GM18873 (cell line): ENCODE results near the gene NCOA1.
"Not testable (repeated sequence)": the region's sequence is repeated elsewhere in the genome, so short reads cannot be mapped to it uniquely, and the experiment has no call there.

ENCODE experiments used
- ATAC-seq: cut with Tn5 transposase; IDR thresholded peaks from one replicate; pipeline ENCODE4 v1.9.1; 2021; ENCODE audit warnings: mild to moderate bottlenecking, moderate library complexity, moderate number of reproducible peaks; ENCODE audit not compliant: unreplicated experiment, low FRiP score

The NCOA1 gene

DNA sequence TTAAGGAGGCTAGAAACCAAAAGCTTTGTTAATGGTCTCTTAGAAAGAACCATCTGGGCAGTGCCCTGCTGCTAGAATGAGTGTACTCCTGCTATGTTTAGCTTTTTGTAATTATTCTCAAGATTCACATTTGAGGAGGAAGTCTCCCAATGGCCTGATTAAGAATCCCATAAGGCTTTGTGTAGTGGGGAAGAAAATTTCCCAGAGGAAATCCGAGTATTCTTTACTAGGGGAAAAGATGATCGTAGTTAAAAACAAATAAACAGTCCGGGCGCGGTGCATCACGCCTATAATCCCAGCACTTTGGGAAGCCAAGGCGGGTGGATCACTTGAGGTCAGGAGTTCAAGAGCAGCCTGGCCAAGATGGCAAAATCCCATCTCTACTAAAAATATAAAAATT, 184.3 kb downstream of the NCOA1 start:
- no peak for ATAC-seq

- ATAC-seq = no peak
Observed at GRCh38 chr2:24676493-24676892, 185.4 kb downstream of the NCOA1 start.

DNA sequence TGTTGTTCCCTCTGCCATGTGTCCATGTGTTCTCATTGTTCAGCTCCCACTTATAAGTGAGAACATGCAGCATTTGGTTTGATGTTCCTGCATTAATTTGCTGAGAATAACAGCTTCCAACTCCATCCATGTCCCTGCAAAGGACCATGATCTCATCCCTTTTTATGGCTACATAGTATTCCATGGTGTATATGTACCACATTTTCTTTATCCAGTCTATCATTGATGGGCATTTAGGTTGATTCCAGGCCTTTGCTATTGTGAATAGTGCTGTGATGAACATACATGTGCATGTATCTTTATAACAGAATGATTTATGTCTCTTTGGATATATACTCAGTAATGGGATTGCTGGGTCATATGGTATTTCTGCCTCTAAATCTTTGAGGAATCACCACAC, 187.0 kb downstream of the NCOA1 start:
- ATAC-seq = not testable (repeated sequence)

DNA sequence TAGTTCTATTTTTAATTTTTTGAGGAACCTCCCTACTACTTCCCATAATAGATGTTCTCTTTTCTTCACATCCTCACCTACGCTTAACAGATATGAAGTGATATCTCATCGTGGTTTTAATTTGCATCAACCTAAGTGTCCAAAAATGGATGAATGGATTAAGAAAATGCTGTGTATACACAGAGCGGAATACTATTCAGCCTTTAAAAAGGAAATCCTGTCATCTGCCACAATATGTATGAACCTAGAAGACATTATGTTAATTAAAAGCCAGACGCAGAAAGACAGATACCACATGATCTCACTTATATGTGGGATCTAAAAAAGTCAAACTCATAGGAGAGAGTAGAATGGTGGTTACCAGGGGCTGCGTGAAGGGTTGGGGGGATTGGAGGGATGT, 189.1 kb downstream of the NCOA1 start:
- no peak for ATAC-seq

GRCh38 chr2:24682304-24682703, 191.2 kb downstream of the NCOA1 start:
- ATAC-seq = no peak

- no peak for ATAC-seq
Observed at GRCh38 chr2:24683408-24683807, 192.4 kb downstream of the NCOA1 start.

GRCh38 chr2:24690524-24690923, 199.5 kb downstream of the NCOA1 start:
- no peak for ATAC-seq

DNA sequence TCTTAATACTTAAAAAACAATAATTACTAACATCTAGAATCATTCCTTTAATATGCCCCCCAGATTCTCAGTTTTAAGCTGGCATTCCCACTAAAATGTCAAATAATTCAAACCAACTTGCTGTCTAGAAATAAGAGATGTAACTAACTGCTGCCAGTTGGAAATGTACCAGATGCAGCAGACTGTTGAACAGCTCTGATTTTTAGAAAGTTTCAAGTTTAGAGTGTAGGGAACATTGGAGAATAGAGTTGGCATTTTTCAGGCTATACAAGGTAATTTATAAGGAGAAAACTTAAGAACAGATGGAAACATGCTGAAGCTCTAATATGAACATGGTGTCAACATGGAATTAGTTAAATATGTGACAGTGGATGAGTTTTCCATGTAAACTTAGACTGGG, 200.8 kb downstream of the NCOA1 start:
- no peak for ATAC-seq

- no peak for ATAC-seq
Observed at GRCh38 chr2:24697792-24698191, 206.7 kb downstream of the NCOA1 start.

DNA sequence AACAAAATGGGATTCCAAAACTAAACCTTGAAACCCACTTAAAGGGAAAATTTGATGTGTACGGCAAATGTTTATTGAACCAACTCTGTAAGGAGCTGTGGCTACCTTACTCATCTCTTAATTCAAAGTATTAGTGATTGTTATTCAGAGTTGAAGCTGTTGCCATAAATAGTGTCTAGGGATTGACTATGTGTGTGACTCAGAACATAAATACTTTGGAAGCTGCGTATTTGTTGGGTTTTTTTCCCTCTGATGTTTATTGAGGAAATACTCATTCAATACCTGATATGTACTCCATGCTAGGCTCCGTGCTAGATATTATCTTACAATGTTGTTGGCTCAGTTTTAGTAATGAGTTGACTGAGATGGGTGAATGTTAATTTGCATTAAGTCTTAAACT, 211.7 kb downstream of the NCOA1 start:
- no peak for ATAC-seq

- ATAC-seq = no peak
Observed at GRCh38 chr2:24704692-24705091, 213.6 kb downstream of the NCOA1 start.

GRCh38 chr2:24707143-24707542, 216.1 kb downstream of the NCOA1 start:
- no peak for ATAC-seq

DNA sequence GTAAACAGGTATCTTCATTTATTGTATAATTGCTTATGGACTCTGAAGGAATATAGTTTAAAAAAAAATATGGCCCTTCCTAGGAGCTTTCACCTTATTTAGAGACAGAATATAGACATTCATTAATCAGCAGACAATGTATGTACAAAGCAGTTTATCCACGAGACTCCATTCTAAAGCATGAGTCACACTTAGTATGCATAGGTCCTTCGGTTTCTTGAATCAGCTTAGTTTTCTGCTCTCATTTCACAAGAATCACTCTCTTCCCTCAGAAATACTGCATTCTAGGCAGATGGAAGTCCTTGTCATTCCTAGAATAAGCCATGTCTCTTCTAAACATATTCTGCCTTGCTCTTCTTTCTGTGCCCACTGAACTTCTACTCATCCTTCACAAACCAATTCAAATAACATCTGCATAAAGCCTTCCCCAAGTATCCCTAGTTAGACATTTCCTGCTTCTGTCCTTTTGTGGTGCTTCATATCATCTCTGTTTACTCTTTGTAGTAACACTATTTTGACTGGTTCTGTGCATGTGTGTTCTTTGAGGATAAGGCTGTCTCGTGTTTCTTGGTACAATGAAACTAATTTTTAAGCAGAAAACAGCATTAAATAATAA, 217.6 kb downstream of the NCOA1 start:
- ATAC-seq = no peak

DNA sequence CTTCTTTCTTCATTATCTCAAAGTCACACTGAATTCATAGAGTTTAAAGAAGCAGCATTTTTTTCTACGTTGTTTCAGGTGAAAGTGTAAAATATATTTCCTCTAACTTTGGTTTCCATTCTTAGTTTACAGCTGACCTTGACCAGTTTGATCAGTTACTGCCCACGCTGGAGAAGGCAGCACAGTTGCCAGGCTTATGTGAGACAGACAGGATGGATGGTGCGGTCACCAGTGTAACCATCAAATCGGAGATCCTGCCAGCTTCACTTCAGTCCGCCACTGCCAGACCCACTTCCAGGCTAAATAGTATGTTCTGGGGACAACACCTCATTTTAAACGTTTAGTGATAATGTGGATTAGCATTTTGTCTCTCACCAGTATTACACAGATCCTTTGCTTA, 219.8 kb downstream of the NCOA1 start:
- ATAC-seq = no peak

GRCh38 chr2:24711865-24712264, 220.8 kb downstream of the NCOA1 start:
- no peak for ATAC-seq

- ATAC-seq = no peak
Observed at GRCh38 chr2:24712296-24712695, 221.2 kb downstream of the NCOA1 start.

GRCh38 chr2:24717263-24717951, 226.4 kb downstream of the NCOA1 start:
- ATAC-seq = no peak

DNA sequence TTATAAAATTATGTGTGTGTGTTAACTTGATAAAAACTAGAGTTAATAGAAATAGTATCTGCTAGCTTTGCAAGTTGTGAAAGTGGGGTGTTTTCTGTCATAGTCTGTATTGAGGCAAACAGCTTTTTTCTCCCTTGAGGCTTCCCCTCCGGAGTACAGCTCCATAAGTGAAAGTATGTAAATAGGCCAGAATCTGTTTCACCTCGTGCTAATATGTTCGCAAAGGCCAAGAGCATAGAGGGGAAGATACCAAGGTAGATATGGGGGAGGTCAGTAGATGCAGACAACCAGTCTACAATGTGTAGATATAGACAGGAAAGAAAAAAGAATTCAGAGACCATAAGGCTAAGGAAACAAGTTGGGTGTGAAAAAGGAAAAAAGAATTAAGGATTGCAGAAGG, 229.3 kb downstream of the NCOA1 start:
- ATAC-seq = no peak

DNA sequence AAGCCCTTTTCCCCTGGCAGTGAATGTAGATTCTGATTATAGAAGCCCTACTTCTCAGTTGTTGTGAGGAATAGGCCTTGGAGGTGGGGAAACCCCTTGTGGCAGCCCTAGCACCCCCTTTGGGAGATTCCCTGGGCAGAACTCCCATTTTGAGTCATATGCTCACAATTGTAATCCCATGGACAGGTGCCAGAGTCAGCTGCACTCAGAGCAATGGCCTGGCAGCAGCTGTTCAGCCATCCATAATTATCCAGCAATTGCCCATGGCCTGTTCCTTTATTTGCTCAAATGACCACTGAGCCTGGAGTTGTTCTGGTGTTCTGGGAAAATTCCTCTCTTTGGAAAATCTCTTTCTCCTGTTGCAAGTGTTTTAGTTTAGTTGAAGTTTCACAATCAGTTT, 230.4 kb downstream of the NCOA1 start:
- ATAC-seq = no peak

DNA sequence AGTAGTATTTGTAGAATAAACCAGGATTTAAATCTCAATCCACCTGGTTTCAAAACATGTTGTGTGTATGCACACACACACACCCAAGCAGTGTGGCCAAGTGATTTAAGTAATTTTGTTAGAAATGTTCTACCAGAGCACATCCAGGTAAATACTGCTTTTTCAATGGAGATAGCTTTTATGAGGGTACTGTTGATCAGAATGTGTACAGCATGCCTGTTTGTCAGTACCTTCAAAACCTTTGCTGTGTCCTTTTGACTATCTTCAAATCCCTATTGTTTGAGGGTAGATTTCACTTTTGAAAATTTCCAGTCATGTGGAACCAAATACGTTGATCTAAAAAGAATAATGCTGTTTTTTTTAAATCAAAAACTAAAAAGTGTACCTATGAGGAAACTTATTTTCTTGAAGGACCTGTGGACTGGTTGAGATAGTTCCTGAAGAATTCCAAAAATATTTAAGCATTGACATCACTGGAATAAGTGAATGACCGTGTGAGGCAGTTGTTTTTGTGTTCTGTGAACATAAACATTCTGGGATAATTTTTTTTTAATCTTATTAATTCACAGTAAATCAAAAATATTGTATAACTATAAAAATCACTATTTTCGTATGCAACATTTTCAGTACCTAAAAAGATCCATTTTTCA, 231.2 kb downstream of the NCOA1 start:
- ATAC-seq = no peak

DNA sequence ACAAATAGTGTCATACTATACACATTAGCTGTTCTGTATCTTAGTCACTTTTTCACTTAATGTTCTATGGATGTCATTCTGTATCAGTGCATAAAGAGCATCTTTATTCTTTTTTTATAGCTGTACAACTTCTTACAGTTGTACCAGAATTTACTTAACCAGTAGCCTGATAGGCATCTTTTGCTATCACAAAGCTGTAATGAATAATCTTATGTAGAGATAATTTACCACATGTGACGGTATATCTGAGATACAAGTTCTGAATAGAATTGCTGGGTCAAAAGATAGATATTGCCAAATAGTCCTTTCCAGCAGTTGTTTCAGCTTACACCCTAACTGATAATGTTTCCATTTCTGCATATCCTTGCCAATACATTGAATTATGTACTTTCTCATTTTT, 232.1 kb downstream of the NCOA1 start:
- no peak for ATAC-seq

DNA sequence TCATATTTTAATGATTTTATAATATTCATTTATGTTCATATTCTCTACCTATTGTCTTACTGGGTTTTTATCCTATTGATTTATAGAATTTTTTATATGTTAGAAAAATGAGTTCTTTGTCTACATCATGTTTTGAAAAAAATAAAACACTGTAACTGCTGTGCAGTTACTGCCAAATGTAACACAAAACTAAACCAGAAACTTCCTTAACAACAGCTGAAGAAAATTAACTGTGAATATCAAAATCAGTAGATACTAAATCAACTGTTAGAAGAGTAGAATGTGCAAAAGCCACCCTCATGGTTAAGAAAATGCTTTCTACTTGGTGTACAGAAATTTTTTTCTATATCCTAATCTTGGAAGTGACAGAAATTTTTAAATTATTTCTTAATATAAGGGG, 232.6 kb downstream of the NCOA1 start:
- no peak for ATAC-seq
